ENCODE data around the gene WBP4.

DNA sequence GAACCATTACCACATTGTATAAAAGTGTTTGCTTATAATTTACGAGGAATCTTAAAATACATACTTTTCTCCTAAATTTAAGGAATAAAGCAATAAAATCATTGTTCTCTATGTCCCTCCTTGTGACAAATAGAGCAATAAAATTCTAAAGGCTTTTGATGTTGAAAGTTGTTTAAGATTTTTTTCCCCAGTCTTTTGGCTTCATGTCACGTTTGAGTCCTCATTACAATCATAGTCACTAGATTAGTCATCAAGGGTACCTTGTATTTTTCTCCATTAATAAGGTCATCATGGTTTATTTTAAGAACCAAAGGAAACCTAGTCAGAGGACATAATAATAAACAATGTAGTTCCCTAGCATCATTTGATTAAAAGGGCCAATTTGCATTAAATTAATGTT is 3.2 kb downstream of the WBP4 start:
- TF ChIP-seq, protein P1, sequence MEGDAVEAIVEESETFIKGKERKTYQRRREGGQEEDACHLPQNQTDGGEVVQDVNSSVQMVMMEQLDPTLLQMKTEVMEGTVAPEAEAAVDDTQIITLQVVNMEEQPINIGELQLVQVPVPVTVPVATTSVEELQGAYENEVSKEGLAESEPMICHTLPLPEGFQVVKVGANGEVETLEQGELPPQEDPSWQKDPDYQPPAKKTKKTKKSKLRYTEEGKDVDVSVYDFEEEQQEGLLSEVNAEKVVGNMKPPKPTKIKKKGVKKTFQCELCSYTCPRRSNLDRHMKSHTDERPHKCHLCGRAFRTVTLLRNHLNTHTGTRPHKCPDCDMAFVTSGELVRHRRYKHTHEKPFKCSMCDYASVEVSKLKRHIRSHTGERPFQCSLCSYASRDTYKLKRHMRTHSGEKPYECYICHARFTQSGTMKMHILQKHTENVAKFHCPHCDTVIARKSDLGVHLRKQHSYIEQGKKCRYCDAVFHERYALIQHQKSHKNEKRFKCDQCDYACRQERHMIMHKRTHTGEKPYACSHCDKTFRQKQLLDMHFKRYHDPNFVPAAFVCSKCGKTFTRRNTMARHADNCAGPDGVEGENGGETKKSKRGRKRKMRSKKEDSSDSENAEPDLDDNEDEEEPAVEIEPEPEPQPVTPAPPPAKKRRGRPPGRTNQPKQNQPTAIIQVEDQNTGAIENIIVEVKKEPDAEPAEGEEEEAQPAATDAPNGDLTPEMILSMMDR (IDR thresholded peaks at IDR 0.05) = no peak
- TF ChIP-seq POLR2A (IDR thresholded peaks at IDR 0.05) = no peak

Measured in esophagus squamous epithelium (tissue), 4 donors.